Natural killer cell (primary cell): ENCODE measurements around the gene HPX. TPM values are rescaled to one million over a fixed set of nuclear protein-coding genes. Genes with fewer than 3 reads are reported as not detected.

Experiments
- ATAC-seq, 3 donors: fragments of 150-1000 bp in 2 of 3; fragments of 200-7000 bp in 1 of 3; cut with Tn5 transposase; 1 replicate in 1 of 3; 2 replicates in 2 of 3; pipeline ENCODE4 v1.10.0; 2021; ENCODE audit warnings: mild to moderate bottlenecking in 2 of 3, moderate library complexity in 2 of 3
- DNase-seq, 2 donors: peaks; one replicate each; pipeline versions ENCODE4 v3.0.0 to v3.0.0-alpha.2; 2013 to 2021; ENCODE audit warnings: mixed read lengths in 1 of 2
- H3K27ac ChIP-seq: one replicate; pipeline ENCODE4 v1.5.1; 2013; ENCODE audit warnings: mild to moderate bottlenecking, low read length
- H3K27me3 ChIP-seq: one replicate; pipeline ENCODE4 v1.6.1; 2013; ENCODE audit warnings: low read length; ENCODE audit not compliant: control insufficient read depth, insufficient read depth
- H3K36me3 ChIP-seq: one replicate; pipeline ENCODE4 v1.6.1; 2013; ENCODE audit warnings: low read length; ENCODE audit not compliant: control insufficient read depth, insufficient read depth
- H3K4me1 ChIP-seq: one replicate; pipeline ENCODE4 v1.6.1; 2013; ENCODE audit warnings: low read length; ENCODE audit not compliant: control insufficient read depth, insufficient read depth
- H3K4me3 ChIP-seq: one replicate; pipeline ENCODE4 v1.5.1; 2013; ENCODE audit warnings: low read length
- H3K9me3 ChIP-seq: one replicate; pipeline ENCODE4 v1.6.1; 2013; ENCODE audit warnings: low read length; ENCODE audit not compliant: control insufficient read depth, insufficient read depth
- H3K27ac Mint-ChIP-seq, 2 donors: one replicate each; pipeline ENCODE4 v1.8.0; 2022; ENCODE audit warnings: mild to moderate bottlenecking in 2 of 2, mixed read lengths in 2 of 2, moderate library complexity in 1 of 2
- H3K27me3 Mint-ChIP-seq, 2 donors: one replicate each; pipeline ENCODE4 v1.8.0; 2022; ENCODE audit warnings: low read depth in 2 of 2, mixed read lengths in 2 of 2
- H3K36me3 Mint-ChIP-seq: one replicate; pipeline ENCODE4 v1.8.0; 2022; ENCODE audit warnings: mixed read lengths
- H3K4me1 Mint-ChIP-seq, 2 donors: one replicate each; pipeline ENCODE4 v1.8.0; 2022; ENCODE audit warnings: mixed read lengths in 2 of 2
- H3K4me3 Mint-ChIP-seq: one replicate; pipeline ENCODE4 v1.8.0; 2022; ENCODE audit warnings: mild to moderate bottlenecking, moderate library complexity, mixed read lengths
- H3K9me3 Mint-ChIP-seq, 2 donors: one replicate each; pipeline ENCODE4 v1.8.0; 2022; ENCODE audit warnings: mixed read lengths in 2 of 2
- WGBS: methylation state at CpG from one replicate; pipeline ENCODE4 v1.1.7; 2013; ENCODE audit warnings: missing lambda C conversion rate; ENCODE audit not compliant: insufficient coverage; 5-methylcytosine and 5-hydroxymethylcytosine counted together
- intact Hi-C: fragments of 100-400 bp; cut with micrococcal nuclease; formaldehyde crosslinking; loops from one replicate; pipeline ENCODE4 v1.14.2; 2022
- total RNA-seq, 4 donors: library from RNA; stranded (reverse); fragments of 120-200 nt in 1 of 4; gene quantifications; one replicate each; pipeline versions ENCODE4 v1.2.3 to v1.2.4, GENCODE V29; 2013 to 2022
- TF ChIP-seq, protein P1 (sequence below): fragments of 200-600 bp; IDR thresholded peaks from one replicate; pipeline ENCODE4 v1.8.0; 2022; ENCODE audit warnings: antibody characterized with exemption

The HPX gene
- total RNA-seq, 3 donors from 2014 or later (not counting 1 experiment from before 2014, with no cell fraction given) = 0.35 to 1.5 (median 0.98) TPM

DNA sequence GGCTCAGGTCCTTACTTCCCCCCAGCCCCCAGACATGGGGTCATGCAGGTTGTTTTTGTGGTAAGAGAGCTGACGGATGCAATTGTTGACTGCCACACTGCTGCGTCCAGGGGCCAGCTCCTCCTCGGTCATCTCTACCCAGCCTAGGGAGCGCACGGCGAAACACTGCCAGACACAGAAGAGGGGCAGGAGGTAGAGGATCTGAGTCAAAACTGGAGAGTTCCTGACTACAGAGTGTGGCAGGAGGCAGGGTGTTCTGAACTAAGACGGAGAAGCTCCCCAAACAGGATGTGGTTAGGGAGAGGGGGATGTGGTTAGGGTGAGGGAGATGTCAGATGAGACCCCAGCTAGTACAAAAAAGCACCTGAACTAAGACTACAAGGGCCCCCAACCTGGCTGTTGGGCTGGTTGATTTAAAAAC lies 38.2 kb downstream of the HPX start:
- intact Hi-C loops = loop anchor here (1.0 kb wide), 1 partner anchor 12 kb away; the partner anchor contains the start of gene SMPD1
- Mint-ChIP-seq H3K27ac (peak overlapping the region; percentile 96 to 99), H3K36me3 (no peaks in the 10 kb centered on the region)

DNA sequence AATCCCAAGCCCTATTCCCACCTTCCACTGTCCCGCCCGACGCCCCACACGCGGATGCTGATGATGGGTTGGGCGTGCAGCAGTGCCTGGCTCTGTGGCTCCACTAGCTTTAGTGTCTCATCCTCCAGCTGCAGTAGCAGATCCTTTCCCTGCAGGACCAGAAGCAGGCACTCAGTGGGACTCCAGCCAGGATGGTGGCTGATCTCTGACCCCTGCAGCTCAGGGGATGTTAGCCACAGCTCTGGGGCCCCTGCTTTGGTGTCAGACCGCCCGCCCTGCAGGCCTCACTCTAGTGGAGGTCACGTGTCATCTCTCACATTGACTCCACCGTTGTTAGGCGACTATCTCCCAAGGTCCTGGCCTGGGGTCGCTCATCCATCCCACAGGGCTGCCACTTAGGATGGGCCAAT lies 38.7 kb downstream of the HPX start:
- Mint-ChIP-seq H3K36me3 (no peaks in the 10 kb centered on the region), H3K27me3 (no peaks in the 10 kb centered on the region), H3K9me3 (no peaks in the 10 kb centered on the region), H3K27ac (peak overlapping the region; percentile 96 to 99), H3K4me1 (peaks cover 41 to 57% of the 10 kb centered on the region in 2 donors), H3K4me3 (peak overlapping the region; percentile 91)
- TF ChIP-seq, protein P1, sequence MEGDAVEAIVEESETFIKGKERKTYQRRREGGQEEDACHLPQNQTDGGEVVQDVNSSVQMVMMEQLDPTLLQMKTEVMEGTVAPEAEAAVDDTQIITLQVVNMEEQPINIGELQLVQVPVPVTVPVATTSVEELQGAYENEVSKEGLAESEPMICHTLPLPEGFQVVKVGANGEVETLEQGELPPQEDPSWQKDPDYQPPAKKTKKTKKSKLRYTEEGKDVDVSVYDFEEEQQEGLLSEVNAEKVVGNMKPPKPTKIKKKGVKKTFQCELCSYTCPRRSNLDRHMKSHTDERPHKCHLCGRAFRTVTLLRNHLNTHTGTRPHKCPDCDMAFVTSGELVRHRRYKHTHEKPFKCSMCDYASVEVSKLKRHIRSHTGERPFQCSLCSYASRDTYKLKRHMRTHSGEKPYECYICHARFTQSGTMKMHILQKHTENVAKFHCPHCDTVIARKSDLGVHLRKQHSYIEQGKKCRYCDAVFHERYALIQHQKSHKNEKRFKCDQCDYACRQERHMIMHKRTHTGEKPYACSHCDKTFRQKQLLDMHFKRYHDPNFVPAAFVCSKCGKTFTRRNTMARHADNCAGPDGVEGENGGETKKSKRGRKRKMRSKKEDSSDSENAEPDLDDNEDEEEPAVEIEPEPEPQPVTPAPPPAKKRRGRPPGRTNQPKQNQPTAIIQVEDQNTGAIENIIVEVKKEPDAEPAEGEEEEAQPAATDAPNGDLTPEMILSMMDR = no peak
- peaks cover 46% of the 10 kb centered on the region for H3K4me1 ChIP-seq
- intact Hi-C loops = loop anchor here (1.0 kb wide), 1 partner anchor 12 kb away; the partner anchor contains the start of gene SMPD1
- H3K27me3 ChIP-seq = no peaks in the 10 kb centered on the region
- no peaks in the 10 kb centered on the region for H3K9me3 ChIP-seq
- 55% methylated on average over 12 of the region's 12 CpGs for WGBS
- DNase-seq = peak in 1 of 2 donors; percentile 58
- peak overlapping the region; percentile 4 for H3K4me3 ChIP-seq
- H3K27ac ChIP-seq = peak overlapping the region; percentile 78
- peak; percentile 45 to 65 (median 51) for ATAC-seq
- H3K36me3 ChIP-seq = peaks cover 5% of the 10 kb centered on the region

More for the DNA sequence above, 38.2 kb downstream of the HPX start:
- no peaks in the 10 kb centered on the region for H3K27me3 ChIP-seq
- WGBS = 2% methylated on average over 7 of the region's 7 CpGs
- Mint-ChIP-seq H3K4me3 (peak overlapping the region; percentile 91), H3K27me3 (no peaks in the 10 kb centered on the region), H3K9me3 (no peaks in the 10 kb centered on the region), H3K4me1 (peaks cover 44 to 60% of the 10 kb centered on the region in 2 donors)
- ATAC-seq (peak; percentile 71 to 82 (median 78)), DNase-seq (peak; percentile 28 to 93)
- TF ChIP-seq, protein P1 = no peak
- peak overlapping the region; percentile 4 for H3K4me3 ChIP-seq
- H3K36me3 ChIP-seq = peaks cover 5% of the 10 kb centered on the region
- peak overlapping the region; percentile 78 for H3K27ac ChIP-seq
- no peaks in the 10 kb centered on the region for H3K9me3 ChIP-seq
- H3K4me1 ChIP-seq = peaks cover 46% of the 10 kb centered on the region

DNA sequence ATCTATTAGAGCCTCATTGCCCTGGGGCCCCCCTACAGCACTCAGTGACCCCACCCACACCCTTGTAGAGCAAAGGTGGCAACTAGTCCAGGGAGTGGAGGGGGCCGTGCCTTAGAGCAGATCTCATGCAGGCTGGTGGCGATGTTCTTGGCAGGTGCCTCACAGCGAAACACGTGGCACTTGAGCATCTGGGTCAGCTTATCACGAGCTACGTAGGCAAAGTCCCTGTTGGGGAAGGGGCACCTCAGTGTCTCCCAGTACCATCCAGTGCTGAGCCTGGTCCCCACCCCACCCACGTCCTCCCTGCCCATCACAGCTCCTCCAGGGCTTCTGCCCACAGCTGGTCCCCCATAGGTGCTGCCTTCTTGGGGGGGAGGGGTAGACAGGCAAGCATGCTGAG lies 39.3 kb downstream of the HPX start:
- H3K27me3 Mint-ChIP-seq = no peaks in the 10 kb centered on the region
- Histone ChIP-seq H3K4me3 (no peak overlapping the region), H3K27me3 (no peaks in the 10 kb centered on the region), H3K36me3 (peaks cover 5% of the 10 kb centered on the region), H3K27ac (peak overlapping the region; percentile 78), H3K9me3 (no peaks in the 10 kb centered on the region), H3K4me1 (peaks cover 46% of the 10 kb centered on the region)
- H3K9me3 Mint-ChIP-seq = no peaks in the 10 kb centered on the region
- DNase-seq = no peak
- no peaks in the 10 kb centered on the region for H3K36me3 Mint-ChIP-seq
- H3K4me3 Mint-ChIP-seq = no peak overlapping the region
- ATAC-seq = no peak
- intact Hi-C loops = no loop called here
- TF ChIP-seq, protein P1 = no peak
- peaks cover 35 to 52% of the 10 kb centered on the region in 2 donors for H3K4me1 Mint-ChIP-seq
- 94% methylated on average over 6 of the region's 7 CpGs for WGBS
- peak overlapping the region; percentile 50 to 99 for H3K27ac Mint-ChIP-seq
